Astrocyte (in vitro differentiated cells and primary cell): ENCODE results near the gene OCA2. TPM values are rescaled to one million over a fixed set of nuclear protein-coding genes. Genes with fewer than 3 reads are reported as not detected.

Experiments used
- DNase-seq: peaks from one replicate; pipeline ENCODE4 v3.0.0-alpha.2; 2010; ENCODE audit warnings: low read depth
- FAIRE-seq: peaks from 2 replicates; lab custom pipeline; 2011; peaks lifted over from hg19 to GRCh38; lab: Jason Lieb, UNC
- H2AFZ ChIP-seq: 2 replicates; pipeline ENCODE4 v1.6.0; 2012; ENCODE audit warnings: low read depth, low read length, inconsistent platforms
- H3K27ac ChIP-seq: 2 replicates; pipeline ENCODE4 v1.5.1; 2011; ENCODE audit warnings: low read depth, low read length, inconsistent platforms
- H3K27me3 ChIP-seq: 2 replicates; pipeline ENCODE4 v1.6.0; 2011; ENCODE audit warnings: low read length, inconsistent platforms; ENCODE audit not compliant: insufficient read depth
- H3K36me3 ChIP-seq: 2 replicates; pipeline ENCODE4 v1.5.1; 2011; ENCODE audit warnings: low read length, inconsistent platforms; ENCODE audit not compliant: insufficient read depth
- H3K4me1 ChIP-seq: 2 replicates; pipeline ENCODE4 v1.5.1; 2011; ENCODE audit warnings: low read length, inconsistent platforms; ENCODE audit not compliant: insufficient read depth
- H3K4me2 ChIP-seq: 2 replicates; pipeline ENCODE4 v1.6.0; 2012; ENCODE audit warnings: low read length, inconsistent platforms
- H3K4me3 ChIP-seq: 2 replicates; pipeline ENCODE4 v1.5.1; 2011; ENCODE audit warnings: low read depth, mild to moderate bottlenecking, low read length, inconsistent platforms; ENCODE audit not compliant: insufficient read depth
- H3K79me2 ChIP-seq: 2 replicates; pipeline ENCODE4 v1.6.0; 2012; ENCODE audit warnings: mild to moderate bottlenecking, low read length, inconsistent platforms; ENCODE audit not compliant: insufficient read depth
- H3K9ac ChIP-seq: 2 replicates; pipeline ENCODE4 v1.6.0; 2012; ENCODE audit warnings: mild to moderate bottlenecking, low read length, inconsistent platforms
- H3K9me3 ChIP-seq: 2 replicates; pipeline ENCODE4 v1.5.1; 2012; ENCODE audit warnings: low read depth, mild to moderate bottlenecking, low read length, inconsistent platforms; ENCODE audit not compliant: insufficient read depth
- H4K20me1 ChIP-seq: 2 replicates; pipeline ENCODE4 v1.6.0; 2012; ENCODE audit warnings: low read length, inconsistent platforms; ENCODE audit not compliant: insufficient read depth
- H3K27ac Mint-ChIP-seq: one replicate; pipeline ENCODE4 v1.8.0; 2021; ENCODE audit warnings: mild to moderate bottlenecking, mixed read lengths; ENCODE audit not compliant: unreplicated experiment
- H3K27me3 Mint-ChIP-seq: one replicate; pipeline ENCODE4 v1.8.0; 2021; ENCODE audit warnings: low read depth, mixed read lengths; ENCODE audit not compliant: unreplicated experiment
- H3K36me3 Mint-ChIP-seq: one replicate; pipeline ENCODE4 v1.8.0; 2021; ENCODE audit warnings: low read depth, mixed read lengths; ENCODE audit not compliant: unreplicated experiment
- H3K4me1 Mint-ChIP-seq: one replicate; pipeline ENCODE4 v1.8.0; 2021; ENCODE audit warnings: low read depth, mixed read lengths; ENCODE audit not compliant: unreplicated experiment
- H3K4me3 Mint-ChIP-seq: one replicate; pipeline ENCODE4 v1.8.0; 2021; ENCODE audit warnings: mild to moderate bottlenecking, moderate library complexity, mixed read lengths; ENCODE audit not compliant: unreplicated experiment
- H3K9me3 Mint-ChIP-seq: one replicate; pipeline ENCODE4 v1.8.0; 2021; ENCODE audit warnings: mild to moderate bottlenecking, mixed read lengths; ENCODE audit not compliant: unreplicated experiment
- EZH2 ChIP-seq: IDR thresholded peaks from 2 replicates; pipeline ENCODE4 v1.6.1; 2012; ENCODE audit warnings: mild to moderate bottlenecking, low read length, inconsistent platforms; ENCODE audit not compliant: insufficient read depth
- total RNA-seq: library from RNA; stranded (reverse); gene quantifications from 2 replicates; pipeline ENCODE4 v1.2.1, GENCODE V29; 2021
- TF ChIP-seq, protein P1 (sequence below): IDR thresholded peaks from 2 replicates; pipeline ENCODE4 v1.5.1; 2011; ENCODE audit warnings: low read depth, mild to moderate bottlenecking, inconsistent platforms, low read length, moderate library complexity; ENCODE audit not compliant: insufficient read depth

OCA2 gene
- total RNA-seq, 1 donor from 2014 or later: 2.9 TPM

DNA sequence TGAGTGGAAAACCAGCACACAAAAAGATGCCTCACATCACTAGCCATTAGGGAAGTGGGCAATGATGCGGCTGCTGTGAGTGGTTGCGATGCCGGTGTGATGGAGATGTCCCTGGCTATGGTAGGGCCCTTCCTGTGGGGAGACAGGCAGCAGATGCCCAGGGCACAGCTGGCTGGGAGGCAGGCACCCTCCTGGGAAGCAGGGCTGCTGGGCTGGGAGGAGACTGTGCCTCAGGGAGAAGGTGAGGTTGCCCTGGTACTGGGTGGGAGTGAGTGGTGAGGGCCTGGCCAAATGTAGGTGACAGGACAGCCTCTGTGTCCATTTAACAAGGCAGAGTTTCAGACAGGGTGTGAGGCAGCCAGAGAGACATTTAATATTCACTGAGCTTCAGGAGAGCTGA, 335.6 kb downstream of the OCA2 start:
- Mint-ChIP-seq H3K36me3 (no peaks in the 10 kb centered on the region), H3K4me1 (no peaks in the 10 kb centered on the region), H3K4me3 (no peak overlapping the region), H3K27me3 (no peaks in the 10 kb centered on the region), H3K27ac (no peak overlapping the region), H3K9me3 (peaks cover 6% of the 10 kb centered on the region)
- H3K9me3 ChIP-seq: no peaks in the 10 kb centered on the region
- H3K79me2 ChIP-seq: no peaks in the 10 kb centered on the region
- no peak overlapping the region for H3K4me2 ChIP-seq
- no peak overlapping the region for H3K4me3 ChIP-seq
- no peaks in the 10 kb centered on the region for H3K27me3 ChIP-seq
- no peak overlapping the region for H2AFZ ChIP-seq
- no peak overlapping the region for H3K9ac ChIP-seq
- H3K36me3 ChIP-seq: no peaks in the 10 kb centered on the region
- DNase-seq (no peak), FAIRE-seq (no peak)
- no peaks in the 10 kb centered on the region for H4K20me1 ChIP-seq
- no peak overlapping the region for H3K27ac ChIP-seq
- no peaks in the 10 kb centered on the region for H3K4me1 ChIP-seq
- TF ChIP-seq EZH2: no peak
- TF ChIP-seq, protein P1, sequence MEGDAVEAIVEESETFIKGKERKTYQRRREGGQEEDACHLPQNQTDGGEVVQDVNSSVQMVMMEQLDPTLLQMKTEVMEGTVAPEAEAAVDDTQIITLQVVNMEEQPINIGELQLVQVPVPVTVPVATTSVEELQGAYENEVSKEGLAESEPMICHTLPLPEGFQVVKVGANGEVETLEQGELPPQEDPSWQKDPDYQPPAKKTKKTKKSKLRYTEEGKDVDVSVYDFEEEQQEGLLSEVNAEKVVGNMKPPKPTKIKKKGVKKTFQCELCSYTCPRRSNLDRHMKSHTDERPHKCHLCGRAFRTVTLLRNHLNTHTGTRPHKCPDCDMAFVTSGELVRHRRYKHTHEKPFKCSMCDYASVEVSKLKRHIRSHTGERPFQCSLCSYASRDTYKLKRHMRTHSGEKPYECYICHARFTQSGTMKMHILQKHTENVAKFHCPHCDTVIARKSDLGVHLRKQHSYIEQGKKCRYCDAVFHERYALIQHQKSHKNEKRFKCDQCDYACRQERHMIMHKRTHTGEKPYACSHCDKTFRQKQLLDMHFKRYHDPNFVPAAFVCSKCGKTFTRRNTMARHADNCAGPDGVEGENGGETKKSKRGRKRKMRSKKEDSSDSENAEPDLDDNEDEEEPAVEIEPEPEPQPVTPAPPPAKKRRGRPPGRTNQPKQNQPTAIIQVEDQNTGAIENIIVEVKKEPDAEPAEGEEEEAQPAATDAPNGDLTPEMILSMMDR: no peak

DNA sequence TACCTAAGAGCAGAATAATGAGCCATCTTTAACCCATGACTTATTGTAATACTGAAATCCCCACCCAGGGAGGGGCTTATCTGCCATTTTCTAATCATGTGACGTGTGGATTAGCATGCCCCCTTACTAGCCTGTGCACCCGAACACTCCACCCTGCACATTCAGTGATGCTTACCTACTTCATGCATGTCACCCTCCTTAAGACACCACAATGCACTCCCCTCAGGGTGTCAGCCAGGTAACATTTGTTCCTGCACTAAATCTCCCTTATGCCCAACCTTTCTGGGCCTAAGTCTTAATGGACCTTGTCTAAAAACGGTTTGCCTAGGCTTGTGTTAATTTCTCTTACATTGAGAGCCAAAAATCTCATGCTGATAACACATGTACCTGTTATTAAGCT, 336.6 kb downstream of the OCA2 start:
- Mint-ChIP-seq H3K27me3 (no peaks in the 10 kb centered on the region), H3K4me3 (no peak overlapping the region), H3K27ac (no peak overlapping the region), H3K36me3 (no peaks in the 10 kb centered on the region), H3K4me1 (no peaks in the 10 kb centered on the region), H3K9me3 (peaks cover 6% of the 10 kb centered on the region)
- no peak for FAIRE-seq
- Histone ChIP-seq H3K27ac (no peak overlapping the region), H4K20me1 (no peaks in the 10 kb centered on the region), H2AFZ (no peak overlapping the region), H3K9me3 (no peaks in the 10 kb centered on the region), H3K79me2 (no peaks in the 10 kb centered on the region), H3K4me3 (no peak overlapping the region), H3K9ac (no peak overlapping the region), H3K4me1 (no peaks in the 10 kb centered on the region), H3K4me2 (no peak overlapping the region), H3K36me3 (no peaks in the 10 kb centered on the region), H3K27me3 (no peaks in the 10 kb centered on the region)
- DNase-seq: no peak
- TF ChIP-seq, protein P1: no peak
- TF ChIP-seq EZH2: no peak

DNA sequence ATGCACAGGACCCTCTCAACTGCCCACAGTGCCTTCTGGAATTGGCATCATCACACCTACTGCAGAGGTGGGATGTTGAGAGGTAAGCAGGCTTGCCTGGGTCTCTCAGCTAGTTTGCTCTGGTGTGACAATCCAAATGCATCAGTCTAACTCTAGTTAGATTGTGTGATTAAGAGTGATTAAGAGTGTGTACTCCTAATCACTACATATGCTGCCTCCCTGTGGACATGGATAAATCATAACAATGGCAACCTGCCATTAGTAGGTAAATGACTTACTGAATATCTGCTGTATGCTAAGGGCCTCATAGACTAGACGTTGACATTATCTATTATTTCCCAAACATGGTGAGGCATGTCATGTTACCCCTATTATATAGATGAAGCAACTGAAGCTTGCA, 342.1 kb downstream of the OCA2 start:
- H2AFZ ChIP-seq: no peak overlapping the region
- H3K27ac Mint-ChIP-seq: no peak overlapping the region
- DNase-seq: no peak
- no peak for TF ChIP-seq EZH2
- TF ChIP-seq, protein P1: no peak
- H3K4me3 ChIP-seq: no peak overlapping the region
- H3K4me2 ChIP-seq: no peak overlapping the region
- peaks cover 4% of the 10 kb centered on the region for H3K9me3 Mint-ChIP-seq
- no peak overlapping the region for H3K9ac ChIP-seq
- FAIRE-seq: no peak
- H3K4me1 Mint-ChIP-seq: no peaks in the 10 kb centered on the region
- H4K20me1 ChIP-seq: no peaks in the 10 kb centered on the region
- H3K27ac ChIP-seq: no peak overlapping the region
- H3K36me3 Mint-ChIP-seq: no peaks in the 10 kb centered on the region
- no peak overlapping the region for H3K4me3 Mint-ChIP-seq
- H3K79me2 ChIP-seq: no peaks in the 10 kb centered on the region
- H3K27me3 ChIP-seq: no peaks in the 10 kb centered on the region
- no peaks in the 10 kb centered on the region for H3K36me3 ChIP-seq
- H3K4me1 ChIP-seq: no peaks in the 10 kb centered on the region
- H3K27me3 Mint-ChIP-seq: peaks cover 2% of the 10 kb centered on the region
- no peaks in the 10 kb centered on the region for H3K9me3 ChIP-seq
